ENCODE results near the gene PPOX. TPM values are rescaled to one million over a fixed set of nuclear protein-coding genes. Genes with fewer than 3 reads are reported as not detected.

PPOX gene
- total RNA-seq, 1 donor from 2014 or later, result 10.4 TPM

- peak; percentile 70 for ATAC-seq
These were observed 32.1 kb downstream of the PPOX start for GRCh38 chr1:161198194-161198896.

DNA sequence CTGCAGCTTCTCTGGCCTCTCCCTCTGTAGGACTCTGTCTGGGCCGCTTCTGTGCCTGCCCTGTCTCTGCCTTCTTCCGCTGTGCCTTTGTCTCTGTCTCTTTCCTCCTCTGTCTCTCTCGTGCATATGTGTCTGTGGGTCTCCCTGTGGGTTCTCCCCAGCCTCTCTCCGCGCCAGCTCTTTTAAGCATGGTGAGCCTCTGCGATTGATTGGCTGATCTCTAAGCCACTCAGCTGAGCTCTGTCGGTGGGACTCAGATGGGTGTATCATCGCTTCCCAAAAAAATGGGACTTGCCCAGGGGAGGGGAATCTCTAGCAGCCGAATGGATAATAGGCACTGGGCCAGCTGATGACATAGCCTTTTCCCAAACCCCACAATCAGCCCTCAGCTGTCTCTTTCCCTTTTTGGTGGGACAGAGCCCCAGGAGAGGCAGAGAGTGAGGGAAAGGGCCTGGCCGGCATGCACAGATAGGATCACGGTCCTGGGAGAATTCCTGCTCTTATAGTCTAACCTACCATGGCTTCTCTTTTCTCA is 32.7 kb downstream of the PPOX start, which contains the start of gene ADAMTS4:
Gene ADAMTS4, minus strand, starts transcription at position 158 of the 535 bp plus-strand sequence. CDS start 427 bp downstream, outside the sequence.
- no peak for ATAC-seq

GRCh38 chr1:161199506-161200139 is 33.4 kb downstream of the PPOX start:
- no peak for ATAC-seq

DNA sequence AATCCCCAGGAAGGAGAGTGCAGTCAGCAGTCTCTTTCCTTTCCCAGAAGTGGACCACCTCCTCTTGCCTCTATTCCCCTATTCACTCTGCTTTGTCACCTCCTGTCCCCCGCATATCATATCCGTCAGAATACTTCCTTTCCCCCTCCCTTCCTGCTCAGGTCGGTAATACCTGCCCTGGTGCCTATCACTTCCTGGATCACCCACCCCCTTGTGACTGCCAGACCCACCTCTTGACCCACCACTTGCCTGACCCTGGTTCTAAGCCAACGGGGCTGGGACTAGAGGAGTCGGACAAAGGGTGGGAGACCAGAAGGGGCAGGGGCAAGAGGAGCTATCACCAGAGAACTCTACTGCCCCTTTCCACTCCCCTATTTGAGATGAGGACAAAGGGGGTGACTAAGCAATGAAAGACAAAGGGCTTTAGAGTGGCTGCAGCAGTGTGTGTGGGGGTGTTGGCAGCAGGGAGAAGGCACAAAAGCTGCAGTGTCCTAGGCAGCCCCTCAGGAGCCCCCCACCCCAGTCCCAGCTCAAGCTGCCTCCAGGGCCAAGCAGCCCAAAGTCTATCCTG is 34.3 kb downstream of the PPOX start:
- ATAC-seq, result no peak

- ATAC-seq, result peak; percentile 27
These were observed 35.0 kb downstream of the PPOX start for GRCh38 chr1:161200992-161201835.

GRCh38 chr1:161201836-161202712 is 35.8 kb downstream of the PPOX start, which contains the start of gene NDUFS2:
TSS of gene NDUFS2 (plus strand) at chr1:161202367. CDS start at chr1:161202386, 19 bp downstream.
- ATAC-seq, result peak; percentile 93

DNA sequence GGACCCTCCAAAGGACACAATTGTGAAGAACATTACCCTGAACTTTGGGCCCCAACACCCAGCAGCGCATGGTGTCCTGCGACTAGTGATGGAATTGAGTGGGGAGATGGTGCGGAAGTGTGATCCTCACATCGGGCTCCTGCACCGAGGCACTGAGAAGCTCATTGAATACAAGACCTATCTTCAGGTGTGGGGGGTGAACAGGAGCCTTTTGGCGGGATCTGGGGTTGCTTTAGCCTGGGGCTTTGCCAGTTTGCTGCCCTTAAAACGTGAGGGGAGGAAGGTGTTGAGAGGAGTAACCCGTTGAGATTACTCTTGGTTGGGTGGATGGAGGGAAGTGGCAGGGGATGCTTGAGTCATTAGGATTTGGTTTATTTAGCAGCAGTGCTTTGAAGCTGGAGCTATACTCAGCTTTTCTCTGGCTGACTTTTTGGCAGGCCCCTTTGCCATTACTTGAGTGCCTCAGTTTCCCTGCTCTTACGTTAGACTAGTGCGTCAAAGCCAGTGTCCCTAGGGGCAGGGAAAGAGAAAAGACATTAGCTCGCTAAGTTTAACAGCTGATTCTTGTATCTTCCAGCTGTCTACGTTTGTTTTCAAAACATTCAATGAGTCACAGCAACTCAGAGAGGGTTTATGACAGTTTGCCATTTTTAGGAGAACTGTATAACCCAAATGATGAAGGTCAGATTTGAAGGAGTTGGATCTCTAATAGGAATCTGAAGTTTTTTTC is 40.4 kb downstream of the PPOX start:
- ATAC-seq, result no peak

DNA sequence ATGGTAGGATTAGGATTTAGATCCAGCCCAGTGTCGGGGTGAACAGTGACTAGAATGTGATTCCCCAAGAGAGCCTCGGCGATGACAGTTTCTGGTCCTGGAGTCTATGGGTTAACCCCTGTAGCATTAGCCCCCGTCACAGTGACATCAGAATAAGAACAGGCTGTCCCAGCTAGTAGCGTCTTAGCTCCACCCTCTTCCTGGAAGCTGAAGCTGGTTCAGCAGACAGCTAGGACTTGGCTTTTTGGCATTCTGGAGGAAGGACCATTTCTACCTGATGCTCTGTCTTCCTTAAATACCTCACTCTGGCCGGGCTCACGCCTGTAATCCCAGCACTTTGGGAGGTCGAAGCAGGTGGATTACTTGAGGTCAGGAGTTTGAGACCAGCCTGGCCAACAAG is 40.9 kb downstream of the PPOX start:
- ATAC-seq, result no peak

- peak; percentile 82 for ATAC-seq
These were observed 43.7 kb downstream of the PPOX start for GRCh38 chr1:161209790-161210409.

DNA sequence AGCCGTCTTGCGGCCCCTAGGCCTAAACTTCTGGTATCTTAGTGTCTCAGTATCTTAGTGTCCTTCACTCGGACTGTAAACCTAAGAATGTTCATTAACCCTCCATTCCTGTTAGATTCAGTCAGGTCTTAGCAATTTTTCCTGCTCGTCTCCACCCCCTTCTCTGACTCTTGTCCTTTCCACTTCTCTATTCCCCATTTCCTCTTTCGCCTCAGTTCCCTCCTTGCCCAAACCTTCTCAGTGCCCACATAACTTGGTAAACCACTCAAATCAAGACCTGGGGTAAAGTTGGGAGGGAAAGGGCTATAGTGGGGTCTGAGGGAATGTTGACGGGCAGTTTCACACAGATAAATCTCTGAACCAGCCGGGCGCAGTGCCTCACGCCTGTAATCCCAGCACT is 48.1 kb downstream of the PPOX start:
- ATAC-seq, result no peak

GRCh38 chr1:161215076-161215475 is 48.9 kb downstream of the PPOX start, which contains the start of gene FCER1G:
TSS of gene FCER1G (plus strand) at chr1:161215295. CDS start at chr1:161215322, 27 bp downstream.
- no peak for ATAC-seq

DNA sequence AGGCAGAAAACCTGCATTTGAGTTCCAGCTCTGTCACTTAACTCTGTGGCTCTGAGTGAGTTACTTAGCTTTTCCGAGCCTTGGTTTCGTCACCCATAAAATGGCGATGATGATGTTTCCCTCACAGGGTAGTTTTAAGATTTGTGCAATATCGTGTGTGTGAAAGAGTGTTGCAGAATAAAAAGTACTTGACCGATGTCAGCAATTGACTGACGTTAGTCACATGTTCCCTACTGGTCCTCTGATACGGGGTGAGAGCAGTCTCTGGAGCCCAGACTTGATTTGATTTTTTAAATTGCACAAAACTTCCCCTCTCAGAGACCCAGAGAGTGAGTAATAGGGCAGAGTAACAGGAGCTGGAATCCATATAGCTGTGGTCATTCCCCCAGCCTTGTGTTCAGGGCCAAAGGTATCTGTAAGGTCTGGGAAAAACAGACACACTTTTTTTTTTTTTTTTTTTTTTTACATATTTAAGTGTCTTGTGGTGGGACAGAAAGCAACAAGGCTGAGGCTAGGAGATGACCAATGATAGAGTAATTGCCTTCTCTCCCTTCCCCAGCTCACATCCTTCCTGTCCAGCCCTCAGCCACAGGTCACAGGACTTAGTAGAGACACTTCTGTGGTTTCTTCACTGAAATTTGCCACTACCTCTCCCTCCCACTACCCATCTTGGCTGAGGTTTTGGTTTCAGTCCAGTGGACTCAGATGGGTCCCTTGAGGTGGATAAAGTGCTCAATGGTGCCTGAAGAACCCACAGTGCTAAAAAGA is 50.9 kb downstream of the PPOX start:
- ATAC-seq, result peak; percentile 16

DNA sequence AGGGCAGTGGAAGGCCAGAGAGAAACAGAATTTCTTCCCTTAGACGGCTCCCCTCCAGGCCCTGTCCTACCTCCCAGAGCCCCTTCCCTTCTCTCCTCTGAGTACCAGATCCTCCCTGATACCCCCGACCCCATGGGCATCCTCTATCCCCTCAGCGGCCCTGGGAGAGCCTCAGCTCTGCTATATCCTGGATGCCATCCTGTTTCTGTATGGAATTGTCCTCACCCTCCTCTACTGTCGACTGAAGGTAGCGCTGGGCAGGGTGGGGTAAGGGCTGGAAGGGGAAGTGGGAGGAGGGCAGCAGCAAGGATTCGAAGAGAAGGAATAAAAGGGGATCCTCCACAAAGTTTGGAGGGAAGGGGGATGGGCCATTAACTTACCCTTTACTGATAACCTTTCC is 51.6 kb downstream of the PPOX start:
- ATAC-seq, result peak; percentile 12

- no peak for ATAC-seq
These were observed 52.3 kb downstream of the PPOX start for GRCh38 chr1:161218301-161219077.

GRCh38 chr1:161219078-161219892 is 53.1 kb downstream of the PPOX start:
- no peak for ATAC-seq

- no peak for ATAC-seq
These were observed 53.8 kb downstream of the PPOX start for GRCh38 chr1:161220002-161220401.

Measured in esophagus mucosa (tissue), 1 donor.